CD4-positive, alpha-beta T cell treated with Interleukin-6 at 100 ng/mL for 8 hours (primary cell): Measurements from ENCODE around the gene RALGPS1.
"Not testable (repeated sequence)": the region's sequence is repeated elsewhere in the genome, so short reads cannot be mapped to it uniquely, and the experiment has no call there.

ENCODE experiments used
- DNase-seq: peaks from one replicate; pipeline ENCODE4 v3.0.0-alpha.2; 2020; ENCODE audit warnings: mixed read lengths, low spot score

Gene RALGPS1

DNA sequence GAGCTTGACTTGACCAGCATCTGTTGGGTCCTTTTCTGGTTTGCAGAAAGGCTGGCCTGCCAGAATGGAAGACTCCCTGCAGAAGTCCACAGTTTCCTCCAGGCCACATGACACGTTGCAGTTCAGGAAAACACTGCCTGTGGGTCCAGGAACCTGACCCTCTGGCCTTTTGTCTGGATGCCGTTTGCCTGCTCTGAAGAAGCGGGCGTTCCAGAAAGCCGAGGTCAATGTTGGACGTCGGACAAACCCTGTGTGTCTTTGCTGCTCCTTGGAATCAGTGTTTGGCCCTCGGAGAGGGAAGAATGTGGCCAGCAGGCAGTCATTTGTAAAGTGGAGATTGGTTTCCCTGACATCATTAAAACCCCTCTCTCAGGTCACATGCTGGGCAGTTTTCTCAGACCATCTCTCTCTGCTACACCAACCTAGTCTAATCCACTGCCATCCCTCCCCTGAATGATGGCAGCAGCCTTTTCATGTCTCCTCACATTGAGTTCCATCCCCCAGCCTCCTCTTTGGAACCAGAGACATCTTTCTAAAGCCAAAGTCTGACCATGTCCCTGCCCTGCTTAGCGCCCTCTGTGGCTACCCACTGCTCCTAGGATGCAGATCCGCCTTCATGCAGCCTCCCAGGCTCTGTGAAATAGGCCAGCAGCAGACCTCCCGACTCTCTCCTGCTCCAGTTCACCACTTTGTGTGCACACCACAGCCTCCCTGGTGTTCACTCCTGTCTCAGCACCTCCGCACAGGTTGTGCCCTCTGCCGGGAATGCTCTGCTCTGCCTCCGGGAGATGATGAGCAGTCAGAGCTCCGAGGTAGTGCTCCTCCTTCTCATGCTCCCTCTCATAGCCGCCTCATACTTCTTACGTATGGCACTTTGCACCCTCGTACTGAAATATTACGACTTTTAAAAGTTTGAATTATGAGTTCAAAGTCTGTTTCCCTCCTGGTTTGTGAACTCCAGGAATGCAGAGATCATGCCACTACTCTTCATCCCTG lies 75.6 kb downstream of the RALGPS1 start:
- no peak for DNase-seq

GRCh38 chr9:126991183-126991582 lies 76.6 kb downstream of the RALGPS1 start:
- DNase-seq, result no peak

DNA sequence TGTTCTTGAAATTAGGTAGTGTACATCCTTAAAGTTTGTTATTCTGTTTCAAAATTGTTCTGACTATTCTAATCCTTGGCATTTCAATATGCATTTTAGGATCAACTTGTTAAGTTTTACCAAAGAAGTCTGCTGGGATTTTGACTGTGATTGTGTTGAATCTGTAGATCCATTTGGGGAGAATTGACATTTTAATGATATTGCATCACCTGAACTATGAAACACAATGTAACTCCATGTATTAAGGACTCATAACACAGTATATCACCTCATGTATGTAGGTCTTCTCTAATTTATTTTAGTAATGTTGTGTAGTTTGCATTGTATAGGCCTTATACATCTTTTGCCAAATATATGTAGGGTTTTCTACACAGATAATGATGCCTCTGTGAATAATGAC lies 77.8 kb downstream of the RALGPS1 start:
- no peak for DNase-seq

DNA sequence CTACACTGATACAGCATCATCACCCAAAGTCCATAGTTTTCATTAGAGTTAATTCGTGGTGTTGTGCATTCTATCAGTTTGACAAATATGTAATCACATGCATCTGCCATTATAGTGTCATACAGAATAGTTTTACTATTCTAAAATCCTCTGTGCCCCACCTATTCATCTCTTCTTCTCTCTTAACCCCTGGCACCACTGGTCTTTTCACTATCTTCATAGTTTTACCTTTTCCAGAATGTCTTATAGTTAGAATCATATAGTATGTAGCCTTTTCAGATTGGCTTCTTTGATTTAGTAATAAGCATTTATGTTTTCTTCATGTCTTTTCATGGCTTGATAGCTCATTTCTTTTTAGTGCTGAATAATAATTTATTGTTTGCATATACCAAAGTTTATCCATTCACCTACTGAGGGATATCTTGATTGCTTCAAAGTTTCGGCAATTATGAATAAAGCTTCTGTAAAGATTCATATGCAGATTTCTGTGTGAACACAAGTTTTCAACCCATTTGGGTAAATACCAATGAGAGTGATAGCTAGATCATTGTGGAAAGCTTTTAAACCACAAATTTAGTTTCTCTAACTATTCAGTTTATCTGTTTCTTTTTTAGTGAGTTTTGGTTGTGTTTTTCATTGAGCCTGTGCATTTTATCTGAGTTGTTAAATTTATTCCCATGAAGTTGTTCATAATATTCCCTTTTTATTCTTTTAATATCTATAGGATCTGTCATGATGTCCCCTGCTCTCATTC lies 84.9 kb downstream of the RALGPS1 start:
- no peak for DNase-seq

DNA sequence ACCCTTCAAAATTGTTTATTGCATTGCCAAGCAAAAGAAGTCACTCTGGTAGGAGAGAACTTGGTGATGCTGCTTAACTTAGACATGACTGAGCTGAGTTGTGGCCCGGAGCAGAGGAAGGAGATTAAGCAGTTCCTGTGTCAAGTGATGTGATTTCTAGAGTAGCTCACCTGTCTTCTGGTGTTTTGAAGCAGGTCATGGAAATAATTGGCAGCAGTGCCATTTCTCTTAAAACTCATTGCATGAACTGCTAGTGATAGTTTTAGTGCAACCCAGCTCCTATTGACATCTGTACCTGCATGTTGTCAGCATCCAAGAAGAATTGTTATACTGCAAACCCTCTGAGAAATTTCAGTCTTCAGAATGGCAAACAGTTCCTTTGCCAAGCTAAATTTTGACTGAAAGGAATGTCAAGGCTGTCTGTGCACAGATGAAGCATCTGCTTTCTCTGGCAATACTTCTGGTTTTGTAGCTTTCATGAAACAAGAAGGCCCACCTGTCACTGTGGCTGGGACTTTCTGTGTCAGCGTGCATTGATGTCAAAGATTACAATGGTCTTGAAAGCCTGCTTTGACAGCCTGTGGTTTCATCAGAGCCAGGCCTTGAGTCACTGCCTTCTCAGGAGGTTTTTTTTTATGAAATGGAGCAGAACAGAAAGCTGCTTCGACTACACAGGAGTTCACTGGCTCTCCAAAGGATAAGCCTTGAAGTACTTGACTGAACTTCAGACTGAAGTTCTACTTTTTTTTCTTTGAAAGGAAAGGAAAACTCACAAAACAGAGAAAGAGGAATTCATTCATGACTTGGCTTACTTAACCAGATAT lies 90.6 kb downstream of the RALGPS1 start:
- DNase-seq, result peak; percentile 74

DNA sequence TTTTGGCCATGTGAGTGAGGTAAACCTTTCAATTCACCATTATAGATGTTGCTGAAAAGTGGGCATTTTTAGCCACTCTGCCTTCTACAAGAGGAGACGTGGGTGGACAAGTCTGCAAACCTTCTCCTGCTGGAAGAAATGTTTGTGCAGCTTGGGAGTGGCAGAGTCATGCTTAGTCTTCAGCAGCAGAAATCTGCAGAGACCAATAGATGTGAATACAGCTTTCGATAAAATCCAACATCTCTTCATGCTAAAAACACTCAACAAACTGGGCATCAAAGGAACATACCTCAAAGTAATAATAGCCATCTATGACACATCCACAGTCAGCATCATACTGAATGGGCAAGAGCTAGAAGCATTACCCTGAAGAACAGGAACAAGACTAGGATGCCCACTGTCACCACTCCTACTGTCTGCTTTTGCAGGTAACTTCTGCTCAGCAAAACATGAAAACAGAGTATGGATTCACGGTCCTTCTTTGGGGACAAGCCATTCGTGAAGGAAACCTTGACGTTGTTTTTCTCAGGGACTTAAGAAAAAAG lies 91.3 kb downstream of the RALGPS1 start:
- no peak for DNase-seq

DNA sequence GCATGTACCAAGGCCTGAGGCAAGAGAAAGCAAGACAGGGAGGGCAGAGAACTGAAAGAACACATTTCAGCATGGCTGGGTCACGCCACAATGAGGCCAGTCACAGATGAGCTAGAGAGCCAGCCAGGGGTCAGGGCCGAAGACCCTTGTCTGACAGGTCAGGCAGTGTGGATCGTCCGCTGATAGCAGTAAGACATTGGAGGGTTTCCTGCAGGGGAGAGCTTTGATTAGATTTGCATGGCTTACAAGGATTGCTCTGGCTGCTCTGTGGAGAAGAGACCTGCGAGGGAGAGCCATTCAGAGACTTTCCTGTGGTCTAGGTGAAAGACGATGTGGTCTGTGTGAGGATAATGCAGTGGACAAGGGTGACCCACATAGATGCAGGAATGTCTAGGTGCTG lies 93.1 kb downstream of the RALGPS1 start:
- DNase-seq, result no peak

GRCh38 chr9:127008076-127008475 lies 93.5 kb downstream of the RALGPS1 start:
- no peak for DNase-seq

GRCh38 chr9:127011772-127012171 lies 97.2 kb downstream of the RALGPS1 start:
- no peak for DNase-seq

GRCh38 chr9:127012250-127012649 lies 97.7 kb downstream of the RALGPS1 start:
- no peak for DNase-seq

DNA sequence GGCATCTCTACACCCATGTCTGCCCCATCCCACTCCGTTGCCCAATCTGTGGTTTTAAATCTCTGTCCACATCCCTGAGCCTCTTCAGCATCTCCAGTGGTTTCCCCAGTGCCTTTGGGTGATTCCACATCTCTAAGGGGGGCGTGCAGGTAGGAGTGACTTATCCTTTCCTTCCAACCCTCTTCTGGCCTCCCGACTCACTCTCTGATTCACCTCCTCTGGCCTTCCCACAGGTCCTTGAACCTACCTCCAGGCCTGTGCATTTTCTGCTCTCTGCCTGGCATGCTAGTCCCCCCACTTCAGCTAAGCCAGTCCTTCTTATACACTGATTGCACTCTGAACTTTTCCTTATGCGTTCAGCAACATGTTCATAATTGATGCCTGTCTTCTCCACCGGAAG lies 99.0 kb downstream of the RALGPS1 start:
- no peak for DNase-seq

DNA sequence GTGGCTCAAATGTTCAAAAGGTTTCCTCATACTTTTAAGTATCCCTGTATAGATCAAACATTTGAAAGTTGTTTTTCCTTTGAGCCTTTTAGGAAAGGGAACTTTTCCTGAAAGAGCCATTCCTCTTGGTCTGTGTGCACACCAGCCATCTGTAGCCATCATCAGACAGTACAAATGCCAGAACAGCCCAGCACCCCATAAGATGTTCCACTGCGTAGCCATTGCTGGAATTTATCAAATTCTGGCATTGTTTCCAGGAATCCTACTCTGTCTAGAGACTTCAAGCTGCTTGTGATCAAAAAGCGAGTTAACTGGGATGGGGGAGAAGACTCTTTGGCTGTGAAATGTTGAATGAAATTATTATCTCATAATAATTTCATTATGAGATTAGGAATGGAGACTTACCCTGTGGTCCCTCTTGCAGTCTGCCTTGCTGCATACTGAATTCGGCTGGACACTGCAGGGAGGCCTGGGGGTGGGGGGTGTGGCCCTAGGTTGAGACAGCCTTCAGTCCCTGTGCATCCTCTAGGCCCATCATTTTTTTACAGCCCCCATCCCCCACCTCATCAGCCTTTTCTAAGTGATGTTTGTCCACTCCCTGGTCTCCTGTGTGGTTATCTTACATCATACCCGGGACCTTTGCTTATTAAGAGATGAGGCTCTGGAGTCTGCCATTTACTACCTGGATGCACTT lies 99.8 kb downstream of the RALGPS1 start:
- no peak for DNase-seq

- DNase-seq, result no peak
Observed at GRCh38 chr9:127014910-127015540, 100.4 kb downstream of the RALGPS1 start.

- no peak for DNase-seq
Observed at GRCh38 chr9:127015921-127016512, 101.4 kb downstream of the RALGPS1 start.

GRCh38 chr9:127017979-127018378 lies 103.4 kb downstream of the RALGPS1 start:
- not testable (repeated sequence) for DNase-seq

GRCh38 chr9:127018935-127019334 lies 104.4 kb downstream of the RALGPS1 start:
- DNase-seq, result no peak

DNA sequence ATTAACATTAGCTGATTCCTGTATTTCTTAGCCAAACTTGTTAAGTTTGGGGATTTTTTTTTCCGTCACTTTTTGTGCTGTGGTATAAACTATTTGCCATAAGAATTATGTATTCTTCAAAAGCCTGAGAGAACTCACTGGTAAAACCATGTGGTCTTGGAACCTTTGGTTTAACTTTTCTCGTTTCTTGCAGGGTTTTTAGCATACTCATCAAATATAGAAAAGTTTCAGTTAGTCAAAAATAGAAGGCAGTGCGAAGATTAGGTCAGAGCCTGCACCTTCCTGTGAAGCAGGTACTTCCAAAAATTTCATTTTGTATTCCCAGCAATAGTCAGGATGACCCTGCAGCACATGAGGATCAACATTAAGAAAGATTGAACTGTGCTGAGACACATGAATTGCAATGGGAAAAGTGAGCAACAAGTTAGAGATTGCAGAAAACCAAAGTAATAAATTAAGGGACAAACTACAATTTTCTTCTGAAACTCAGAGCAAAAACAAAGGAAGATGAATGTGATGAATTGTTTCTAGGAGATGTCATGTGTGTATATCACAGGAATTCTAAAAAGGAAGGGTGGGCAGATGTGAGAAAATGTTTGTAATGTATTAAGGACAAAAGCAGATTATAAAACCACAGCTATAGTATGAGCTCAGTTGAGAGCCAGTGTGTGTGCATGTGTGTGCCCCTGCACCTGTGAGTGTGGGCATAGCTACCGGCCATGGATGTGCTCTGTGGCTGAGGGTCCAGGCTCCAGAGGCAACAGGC lies 105.6 kb downstream of the RALGPS1 start:
- DNase-seq, result no peak

DNA sequence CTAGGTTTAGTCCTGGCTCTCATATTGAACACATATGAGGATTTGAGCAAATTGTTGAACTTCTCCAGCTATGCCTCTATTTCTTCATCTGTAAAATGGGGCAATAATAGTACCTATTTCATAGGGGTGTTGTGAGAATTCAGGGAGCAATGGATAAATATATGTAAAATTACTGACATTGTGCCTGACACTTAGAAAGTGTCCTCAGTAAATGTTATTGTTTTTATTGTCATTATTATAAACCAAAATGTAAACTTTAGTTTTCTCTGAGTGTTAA lies 106.2 kb downstream of the RALGPS1 start:
- no peak for DNase-seq

DNA sequence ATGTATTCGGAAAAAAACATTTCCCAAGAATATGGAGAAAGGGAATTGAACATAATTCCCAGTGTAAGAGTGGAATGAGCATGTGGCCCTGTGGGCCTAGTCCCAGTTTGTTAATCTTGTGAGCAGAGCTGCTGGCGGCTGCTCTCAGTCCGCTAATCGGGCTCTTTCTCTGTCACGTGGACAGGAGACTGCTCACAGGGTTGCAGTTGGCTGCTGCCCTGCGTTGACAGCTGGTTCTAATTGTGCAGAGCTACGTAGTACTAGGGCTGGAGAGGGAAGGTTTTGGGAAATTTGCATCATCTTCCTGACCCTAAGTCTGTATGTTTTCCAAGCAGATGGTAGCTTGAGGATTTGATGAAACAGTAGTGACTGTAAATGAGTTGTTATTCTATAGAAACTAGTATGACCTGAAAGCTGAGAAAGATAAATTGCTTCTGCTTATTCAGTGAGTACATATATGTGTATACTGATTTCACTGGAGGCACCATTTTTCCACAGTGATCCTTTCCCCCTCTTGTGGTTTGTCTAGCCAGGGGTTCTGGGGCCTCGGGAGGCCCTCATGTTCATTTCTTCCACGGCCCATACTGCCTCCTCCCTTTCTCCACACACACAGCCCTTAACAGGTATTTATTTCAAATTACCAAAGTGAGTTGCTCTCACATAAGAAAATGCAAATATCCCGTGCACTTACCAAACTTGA lies 107.2 kb downstream of the RALGPS1 start:
- DNase-seq, result no peak
